HEK293 (cell line): ENCODE data around the gene PAK6.

Experiments
- WT1 ChIP-seq: fragments of 450-650 bp; formaldehyde crosslinking; IDR thresholded peaks from 2 replicates; pipeline ENCODE4 v1.5.1; 2016; ENCODE audit warnings: missing biosample characterization, missing genetic modification characterization
- ZNF558 ChIP-seq: fragments of 450-650 bp; formaldehyde crosslinking; IDR thresholded peaks from 2 replicates; pipeline ENCODE4 v1.5.1; 2016; ENCODE audit warnings: missing biosample characterization, missing genetic modification characterization
- ZNF623 ChIP-seq: fragments of 450-650 bp; formaldehyde crosslinking; IDR thresholded peaks from 2 replicates; pipeline ENCODE4 v1.5.1; 2016; ENCODE audit warnings: missing biosample characterization, missing genetic modification characterization
- ZNF692 ChIP-seq: fragments of 450-650 bp; formaldehyde crosslinking; IDR thresholded peaks from 2 replicates; pipeline ENCODE4 v1.5.1; 2016; ENCODE audit warnings: missing biosample characterization, missing genetic modification characterization
- ZNF785 ChIP-seq: fragments of 450-650 bp; formaldehyde crosslinking; IDR thresholded peaks from 2 replicates; pipeline ENCODE4 v1.5.1; 2016; ENCODE audit warnings: missing biosample characterization, missing genetic modification characterization

- TF ChIP-seq WT1 (tag by site-specific recombination) (no peak), ZNF692 (no peak), ZNF623 (tag by site-specific recombination) (no peak), ZNF558 (tag by site-specific recombination) (no peak), ZNF785 (tag by site-specific recombination) (no peak)
Measured at GRCh38 chr15:40271685-40272484, 33.0 kb downstream of the PAK6 start.
